ENCODE measurements around the gene DLG2. TPM values are rescaled to one million over a fixed set of nuclear protein-coding genes. Genes with fewer than 3 reads are reported as not detected.

Gene DLG2
- total and polyA plus RNA-seq, 9 of the 15 experiments (the other 6 are each of a cell fraction or from before 2014, with no cell fraction given), result 0.52 to 1.6 (median 0.95) TPM

GRCh38 chr11:83971063-83971462 lies 1656.1 kb downstream of the DLG2 start:
- Histone ChIP-seq H3K9me1 (ENCODE audit: control insufficient read depth, insufficient read depth, low read length) (no peaks in the 10 kb centered on the region), H3K4me2 (ENCODE audit: insufficient read depth, low read length) (no peak overlapping the region), H3K36me3 (ENCODE audit: control insufficient read depth, insufficient read depth, low read length) (no peaks in the 10 kb centered on the region), H3K27me3 (ENCODE audit: control insufficient read depth in 2 of 2, insufficient read depth in 2 of 2, low read length in 2 of 2) (no peaks in the 10 kb centered on the region), H3K27ac (ENCODE audit: extremely low read depth, low read depth, low read length) (no peak overlapping the region), H4K20me1 (replicated peaks; ENCODE audit: control insufficient read depth, insufficient read depth, low read length) (no peaks in the 10 kb centered on the region), H2AFZ (ENCODE audit: low read depth, low read length) (no peak overlapping the region), H3K4me1 (replicated peaks in 1 of 2; ENCODE audit: control insufficient read depth in 2 of 2, insufficient read depth in 2 of 2, low read length in 2 of 2) (no peaks in the 10 kb centered on the region), H3K9ac (ENCODE audit: insufficient read depth in 1 of 2, low read depth in 2 of 2, low read length in 2 of 2) (no peak overlapping the region), H3K9me3 (replicated peaks; ENCODE audit: control insufficient read depth, insufficient read depth, low read depth, low read length) (no peaks in the 10 kb centered on the region), H3K79me2 (ENCODE audit: control insufficient read depth, insufficient read depth, low read length) (no peaks in the 10 kb centered on the region), H3K4me3 (no peak overlapping the region)
- WGBS (ENCODE audit: insufficient coverage, low coverage, missing lambda C conversion rate), result 0% methylated on average over 1 of the region's 1 CpG
- no TSS peak for BruUV-seq (replicated peaks)
- TF ChIP-seq ZNF707 (CRISPR knock-in tag; conservative IDR thresholded peaks at IDR 0.05) (no peak), XRCC4 (IDR thresholded peaks at IDR 0.05; ENCODE audit: extremely low read depth, insufficient read depth, insufficient read length) (no peak), CREM (IDR thresholded peaks at IDR 0.05; ENCODE audit: low read depth) (no peak), ZNF696 (CRISPR knock-in tag; conservative IDR thresholded peaks at IDR 0.05) (no peak), ZNF384 (IDR thresholded peaks at IDR 0.05; ENCODE audit: low read depth, low read length) (no peak), L3MBTL2 (IDR thresholded peaks at IDR 0.05) (no peak), CHD4 (IDR thresholded peaks at IDR 0.05; ENCODE audit: insufficient read depth, insufficient replicate concordance, low read depth, low read length, poor library complexity, severe bottlenecking) (no peak)
- TF ChIP-seq, protein P1, sequence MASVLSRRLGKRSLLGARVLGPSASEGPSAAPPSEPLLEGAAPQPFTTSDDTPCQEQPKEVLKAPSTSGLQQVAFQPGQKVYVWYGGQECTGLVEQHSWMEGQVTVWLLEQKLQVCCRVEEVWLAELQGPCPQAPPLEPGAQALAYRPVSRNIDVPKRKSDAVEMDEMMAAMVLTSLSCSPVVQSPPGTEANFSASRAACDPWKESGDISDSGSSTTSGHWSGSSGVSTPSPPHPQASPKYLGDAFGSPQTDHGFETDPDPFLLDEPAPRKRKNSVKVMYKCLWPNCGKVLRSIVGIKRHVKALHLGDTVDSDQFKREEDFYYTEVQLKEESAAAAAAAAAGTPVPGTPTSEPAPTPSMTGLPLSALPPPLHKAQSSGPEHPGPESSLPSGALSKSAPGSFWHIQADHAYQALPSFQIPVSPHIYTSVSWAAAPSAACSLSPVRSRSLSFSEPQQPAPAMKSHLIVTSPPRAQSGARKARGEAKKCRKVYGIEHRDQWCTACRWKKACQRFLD (CRISPR knock-in tag; IDR thresholded peaks at IDR 0.05), result no peak
- DNase-seq (ENCODE audit: extremely low read depth in 1 of 4, low spot score in 3 of 4) (no peak), FAIRE-seq (no peak), ATAC-seq (no peak)
- intact Hi-C loops (cut with micrococcal nuclease) (no loop called here), in situ Hi-C loops (cut with MboI) (no loop called here)
- ChIA-PET CTCF (ENCODE audit: low intra/inter-chr PET ratio) (no interaction called here), POLR2A (no interaction called here)

All from K562 (cell line).